NB4 (cell line): ENCODE results near the gene RALY.

ENCODE experiments used
- MYC ChIP-seq: IDR thresholded peaks from 2 replicates; pipeline ENCODE4 v1.6.1; 2011; ENCODE audit warnings: low read depth, low read length
- TF ChIP-seq, protein P1 (sequence below): IDR thresholded peaks from one replicate; pipeline ENCODE4 v1.5.1; 2012; ENCODE audit warnings: low read depth, low read length

DNA sequence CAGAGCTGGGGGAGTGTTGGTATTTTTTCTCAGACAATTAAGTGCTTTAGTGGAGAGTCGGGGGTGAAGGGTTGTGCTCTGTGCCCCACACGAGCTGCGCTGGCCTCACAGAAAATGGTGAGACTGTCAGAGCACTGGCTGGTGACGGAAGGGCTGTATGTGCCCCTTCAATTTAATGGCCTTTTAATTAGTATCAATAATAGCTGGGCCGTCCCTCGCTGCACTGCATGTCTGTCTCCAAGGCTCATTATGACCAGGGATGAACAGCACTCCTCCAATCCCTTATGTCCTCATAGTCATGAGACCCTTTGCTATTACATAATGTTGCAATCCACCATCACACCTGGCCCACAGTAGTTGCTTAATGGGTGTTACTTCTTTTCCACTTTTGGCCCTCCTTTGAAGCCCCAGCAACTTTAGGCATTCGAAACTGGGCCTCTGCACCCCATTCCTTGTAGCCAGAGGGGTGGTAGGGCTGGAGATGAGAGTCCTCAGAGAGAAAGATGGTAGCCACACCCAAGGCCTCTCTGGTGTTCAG lies 9.5 kb upstream of the RALY start:
- no peak for TF ChIP-seq MYC
- TF ChIP-seq, protein P1, sequence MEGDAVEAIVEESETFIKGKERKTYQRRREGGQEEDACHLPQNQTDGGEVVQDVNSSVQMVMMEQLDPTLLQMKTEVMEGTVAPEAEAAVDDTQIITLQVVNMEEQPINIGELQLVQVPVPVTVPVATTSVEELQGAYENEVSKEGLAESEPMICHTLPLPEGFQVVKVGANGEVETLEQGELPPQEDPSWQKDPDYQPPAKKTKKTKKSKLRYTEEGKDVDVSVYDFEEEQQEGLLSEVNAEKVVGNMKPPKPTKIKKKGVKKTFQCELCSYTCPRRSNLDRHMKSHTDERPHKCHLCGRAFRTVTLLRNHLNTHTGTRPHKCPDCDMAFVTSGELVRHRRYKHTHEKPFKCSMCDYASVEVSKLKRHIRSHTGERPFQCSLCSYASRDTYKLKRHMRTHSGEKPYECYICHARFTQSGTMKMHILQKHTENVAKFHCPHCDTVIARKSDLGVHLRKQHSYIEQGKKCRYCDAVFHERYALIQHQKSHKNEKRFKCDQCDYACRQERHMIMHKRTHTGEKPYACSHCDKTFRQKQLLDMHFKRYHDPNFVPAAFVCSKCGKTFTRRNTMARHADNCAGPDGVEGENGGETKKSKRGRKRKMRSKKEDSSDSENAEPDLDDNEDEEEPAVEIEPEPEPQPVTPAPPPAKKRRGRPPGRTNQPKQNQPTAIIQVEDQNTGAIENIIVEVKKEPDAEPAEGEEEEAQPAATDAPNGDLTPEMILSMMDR = no peak
